HuH-7 (cell line): ENCODE data around the gene SLC1A1.

Source experiments
- DNase-seq: peaks from one replicate; pipeline ENCODE4 v3.0.0; 2011; ENCODE audit warnings: low spot score

Gene SLC1A1

DNA sequence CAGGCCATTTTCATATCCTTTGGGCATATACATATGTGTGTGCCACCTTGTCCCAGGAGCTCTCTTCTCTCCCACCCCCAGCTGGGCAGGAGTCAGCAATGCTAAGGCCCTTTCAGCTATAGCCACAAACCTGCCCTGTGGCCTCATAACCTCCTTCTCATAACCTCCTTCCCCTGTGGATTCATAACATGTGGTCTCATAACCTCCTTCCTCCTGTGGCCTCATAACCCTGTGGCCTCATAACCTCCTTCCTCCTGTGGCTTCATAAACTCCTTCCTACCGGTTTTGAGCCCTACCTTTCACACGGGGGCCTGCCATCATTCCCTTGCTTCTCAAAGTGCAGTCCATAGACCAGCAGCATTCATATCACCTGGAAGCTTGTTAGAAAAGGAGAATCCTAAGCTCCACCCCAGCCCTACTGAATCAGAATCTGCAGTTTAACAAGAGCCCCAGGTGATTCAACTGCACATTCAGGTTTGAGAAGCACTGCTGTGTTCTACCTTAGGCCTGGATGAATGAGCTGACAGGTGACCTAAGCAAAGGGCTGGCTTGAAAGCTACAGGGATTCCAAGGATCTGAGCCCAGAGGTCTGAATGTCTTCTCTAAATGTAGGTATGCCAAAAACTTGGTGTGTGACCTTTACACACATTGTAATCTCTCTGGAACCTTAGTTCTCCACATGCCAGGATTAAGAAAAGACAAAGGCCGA lies 129.9 kb downstream of the SLC1A1 start:
- no peak for DNase-seq

DNA sequence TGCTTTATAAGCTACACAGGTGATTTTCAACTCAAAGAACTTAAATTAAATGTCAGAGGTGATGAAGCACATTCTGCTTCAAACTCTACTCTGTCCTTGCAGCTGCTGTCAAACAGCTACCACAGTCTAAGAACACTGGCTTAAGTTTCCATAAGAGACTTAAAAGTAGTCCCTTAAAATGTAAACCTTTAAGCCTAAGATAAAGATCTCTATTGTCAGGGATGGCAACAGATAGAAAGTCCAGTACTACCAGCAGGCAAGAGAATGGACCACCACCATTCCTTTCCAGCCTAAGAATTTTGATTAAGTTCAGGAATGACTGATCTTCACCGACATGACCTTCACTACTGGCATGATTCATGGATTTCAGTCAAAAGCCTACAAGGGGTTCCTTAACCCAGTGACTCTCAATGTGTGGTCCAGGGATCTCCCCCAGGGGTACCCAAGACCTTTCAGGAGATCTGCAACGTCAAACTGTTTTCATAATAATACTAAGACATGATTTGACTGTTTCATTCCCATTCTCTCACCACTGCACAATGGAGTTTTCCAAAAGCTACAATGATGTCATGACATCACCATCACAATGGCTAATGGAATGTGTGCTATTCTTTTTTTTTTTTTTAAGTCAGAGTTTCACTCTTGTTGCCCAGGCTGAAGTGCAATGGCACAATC lies 130.8 kb downstream of the SLC1A1 start:
- DNase-seq, result no peak

DNA sequence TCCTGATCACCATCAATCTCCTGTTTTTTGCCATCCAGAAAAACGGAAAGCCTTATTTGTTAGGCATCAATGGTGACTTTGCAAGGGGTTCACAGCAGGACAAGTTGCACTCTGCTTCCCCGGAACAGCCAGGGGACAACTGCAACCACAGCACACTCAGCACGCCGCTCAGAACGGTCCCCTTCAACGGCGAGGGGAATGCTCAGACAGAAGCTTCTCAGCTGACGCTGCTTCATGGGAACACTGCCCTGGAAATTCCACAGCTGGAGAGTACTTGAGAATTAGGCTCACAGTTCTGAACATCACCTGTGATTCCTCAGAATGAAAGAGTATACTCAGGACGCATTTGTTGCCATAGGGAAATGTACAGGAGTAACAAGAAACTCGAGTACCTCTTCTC lies 131.7 kb downstream of the SLC1A1 start:
- no peak for DNase-seq

DNA sequence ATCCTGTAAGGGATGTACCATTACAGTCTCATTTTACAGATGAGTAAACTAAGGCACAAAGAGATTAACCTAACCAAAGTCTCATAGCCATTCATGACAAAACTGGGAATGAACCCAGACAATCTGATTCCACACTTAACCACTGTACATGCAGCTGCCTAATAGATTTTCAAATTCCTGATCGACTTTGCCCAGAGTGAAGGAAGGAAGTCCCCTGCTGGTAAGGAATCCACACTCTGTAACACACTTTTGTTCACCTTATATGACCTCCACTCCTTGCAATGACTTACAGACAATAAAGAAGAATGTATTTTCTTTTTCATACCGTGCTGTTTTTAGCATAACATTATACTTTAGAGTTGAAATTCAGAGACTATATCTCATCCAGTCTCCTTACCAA lies 140.6 kb downstream of the SLC1A1 start:
- DNase-seq, result no peak
